HG02970 (cell line): ENCODE data around the gene PRSS57.
"Not testable (repeated sequence)": the region's sequence is repeated elsewhere in the genome, so short reads cannot be mapped to it uniquely, and the experiment has no call there.

Experiments used
- ATAC-seq: cut with Tn5 transposase; IDR thresholded peaks from one replicate; pipeline ENCODE4 v1.9.1; 2021; ENCODE audit warnings: mild to moderate bottlenecking, moderate library complexity, moderate number of reproducible peaks; ENCODE audit not compliant: unreplicated experiment, low FRiP score

PRSS57 gene

DNA sequence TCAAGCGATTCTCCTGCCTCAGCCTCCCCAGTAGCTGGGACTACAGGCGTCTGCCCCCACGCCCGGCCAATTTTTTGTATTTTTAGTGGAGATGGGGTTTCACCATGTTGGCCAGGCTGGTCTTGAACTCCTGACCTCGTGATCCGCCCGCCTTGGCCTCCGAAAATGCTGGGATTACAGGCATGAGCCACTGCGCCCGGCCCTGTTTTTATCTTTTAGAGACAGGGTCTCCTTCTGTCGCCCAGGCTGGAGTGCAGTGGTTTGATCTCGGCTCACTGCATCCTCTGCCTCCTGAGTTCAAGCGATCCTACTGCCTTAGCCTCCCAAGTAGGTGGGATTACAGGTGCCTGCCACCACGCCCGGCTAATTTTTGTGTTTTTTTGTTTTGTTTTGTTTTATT, 3.3 kb upstream of the PRSS57 start:
- not testable (repeated sequence) for ATAC-seq

DNA sequence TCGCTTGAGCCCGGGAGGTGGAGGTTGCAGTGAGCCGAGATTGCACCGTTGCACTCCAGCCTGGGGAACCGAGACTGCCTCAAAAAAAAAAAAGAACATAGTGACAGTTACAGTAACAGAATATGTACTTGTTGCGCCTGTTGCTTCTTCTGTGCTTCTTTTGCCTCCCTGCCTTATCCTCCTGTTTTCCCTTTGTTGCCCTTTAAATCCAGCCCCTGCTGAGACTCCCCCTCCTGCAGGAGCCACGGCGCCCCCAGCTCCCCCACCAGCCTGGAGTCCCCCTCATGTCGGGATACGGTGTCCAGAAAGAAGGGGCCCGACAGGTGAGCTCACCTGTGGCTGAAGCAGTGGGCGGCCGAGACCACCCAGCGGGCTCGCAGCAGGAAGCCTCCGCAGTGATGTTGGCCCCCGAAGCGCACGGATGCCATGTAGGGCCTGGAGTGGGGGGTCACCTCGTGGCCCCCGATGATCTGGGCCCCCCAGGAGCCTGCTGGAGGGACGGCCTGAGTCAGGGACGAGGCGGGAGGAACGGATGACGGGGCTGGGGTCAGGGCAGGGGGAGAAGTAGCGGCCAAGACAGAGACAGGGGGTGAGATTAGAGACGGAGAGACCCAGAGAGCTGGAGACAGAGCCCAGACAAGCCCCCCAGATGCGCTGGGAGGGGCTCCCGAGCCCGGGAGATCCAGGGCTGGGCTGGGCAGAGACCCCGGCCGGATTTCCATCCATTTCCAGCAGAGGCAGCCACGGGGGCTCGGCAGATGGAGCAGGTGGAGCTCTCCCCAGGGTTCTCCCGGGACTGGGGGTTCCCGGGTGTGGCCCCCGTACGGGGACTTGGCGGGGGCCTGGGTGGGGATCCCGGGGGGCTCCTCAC, 536 bp downstream of the PRSS57 start:
- ATAC-seq, result no peak

DNA sequence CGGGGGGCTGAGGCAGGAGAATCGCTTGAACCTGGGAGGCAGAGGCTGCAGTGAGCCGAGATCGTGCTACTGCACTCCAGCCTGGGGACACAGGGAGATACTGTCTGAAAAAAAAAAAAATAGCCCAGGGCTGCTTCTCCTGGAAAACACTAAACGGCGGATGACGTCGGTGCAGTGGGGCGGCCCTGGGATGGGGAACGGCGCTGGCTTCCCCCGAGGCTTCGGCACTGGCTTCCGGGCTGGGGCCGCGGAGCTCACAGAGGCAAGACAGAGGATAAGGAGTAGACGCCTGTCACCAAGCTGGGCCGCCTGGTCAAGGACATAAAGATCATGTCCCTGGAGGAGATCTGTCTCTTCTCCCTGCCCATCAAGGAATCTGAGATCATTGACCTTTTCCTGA, 5.0 kb downstream of the PRSS57 start:
- ATAC-seq, result no peak

DNA sequence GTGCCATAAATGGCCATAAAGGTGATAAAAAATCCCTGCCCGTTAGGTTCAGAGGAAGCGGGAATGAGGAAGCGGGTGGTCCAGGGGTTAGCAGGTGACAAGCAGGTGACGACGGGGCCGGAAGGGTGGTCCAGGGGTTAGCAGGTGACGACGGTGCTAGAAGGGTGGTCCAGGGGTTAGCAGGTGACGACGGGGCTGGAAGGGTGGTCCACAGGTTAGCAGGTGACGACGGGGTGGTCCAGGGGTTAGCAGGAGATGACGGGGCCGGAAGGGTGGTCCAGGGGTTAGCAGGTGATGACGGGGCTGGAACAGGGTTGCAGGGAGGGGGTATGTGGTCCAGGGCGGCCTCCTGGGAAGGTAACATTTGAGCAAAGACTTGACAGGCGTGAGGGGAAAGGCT, 6.3 kb downstream of the PRSS57 start:
- ATAC-seq, result no peak

DNA sequence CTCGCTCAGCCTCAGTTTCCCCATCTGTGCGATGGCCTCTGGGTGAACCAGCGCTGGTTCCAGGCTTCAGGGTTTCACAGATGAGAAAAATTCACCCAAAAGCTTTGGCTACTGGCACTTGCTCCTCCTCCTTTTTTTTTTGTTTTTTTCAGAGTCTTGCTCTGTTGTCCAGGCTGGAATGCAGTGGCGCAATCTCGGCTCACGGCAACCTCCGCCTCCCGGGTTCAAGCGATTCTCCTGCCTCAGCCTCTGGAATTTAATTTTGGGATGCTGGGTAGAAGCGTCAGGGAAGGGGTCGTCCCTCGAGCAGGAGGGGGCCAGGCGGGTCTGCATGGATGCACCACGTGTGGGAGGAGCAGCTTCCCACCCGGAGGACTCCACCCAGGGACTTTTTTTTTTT, 7.0 kb downstream of the PRSS57 start:
- ATAC-seq, result no peak

DNA sequence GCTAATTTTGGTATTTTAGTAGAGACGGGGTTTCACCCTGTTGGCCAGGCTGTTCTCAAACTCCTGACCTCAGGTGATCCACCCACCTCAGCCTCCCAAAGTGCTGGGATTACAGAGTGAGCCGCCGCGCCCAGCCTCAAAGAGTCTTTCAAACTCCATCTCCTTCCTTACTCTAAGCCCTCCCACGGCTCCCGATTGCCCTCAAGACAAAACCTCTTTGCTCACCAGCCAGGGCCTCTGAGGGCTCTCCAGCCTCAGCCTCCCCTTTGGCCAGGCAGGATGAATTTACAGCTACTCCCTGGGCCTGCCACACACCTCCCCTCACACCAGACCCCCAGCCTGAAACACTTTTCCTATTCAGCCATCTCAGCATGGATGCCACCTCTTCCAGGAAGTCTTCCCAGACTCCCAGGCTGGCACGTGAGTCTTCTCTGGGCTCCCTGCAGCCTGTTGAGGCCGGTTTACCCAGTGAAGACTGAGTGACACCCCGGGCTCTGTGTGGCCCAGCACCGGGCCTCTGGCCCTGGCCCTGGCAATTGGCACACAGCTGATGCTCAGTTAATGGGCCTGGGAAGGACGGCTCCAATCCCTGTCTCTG, 7.6 kb downstream of the PRSS57 start:
- ATAC-seq, result no peak

DNA sequence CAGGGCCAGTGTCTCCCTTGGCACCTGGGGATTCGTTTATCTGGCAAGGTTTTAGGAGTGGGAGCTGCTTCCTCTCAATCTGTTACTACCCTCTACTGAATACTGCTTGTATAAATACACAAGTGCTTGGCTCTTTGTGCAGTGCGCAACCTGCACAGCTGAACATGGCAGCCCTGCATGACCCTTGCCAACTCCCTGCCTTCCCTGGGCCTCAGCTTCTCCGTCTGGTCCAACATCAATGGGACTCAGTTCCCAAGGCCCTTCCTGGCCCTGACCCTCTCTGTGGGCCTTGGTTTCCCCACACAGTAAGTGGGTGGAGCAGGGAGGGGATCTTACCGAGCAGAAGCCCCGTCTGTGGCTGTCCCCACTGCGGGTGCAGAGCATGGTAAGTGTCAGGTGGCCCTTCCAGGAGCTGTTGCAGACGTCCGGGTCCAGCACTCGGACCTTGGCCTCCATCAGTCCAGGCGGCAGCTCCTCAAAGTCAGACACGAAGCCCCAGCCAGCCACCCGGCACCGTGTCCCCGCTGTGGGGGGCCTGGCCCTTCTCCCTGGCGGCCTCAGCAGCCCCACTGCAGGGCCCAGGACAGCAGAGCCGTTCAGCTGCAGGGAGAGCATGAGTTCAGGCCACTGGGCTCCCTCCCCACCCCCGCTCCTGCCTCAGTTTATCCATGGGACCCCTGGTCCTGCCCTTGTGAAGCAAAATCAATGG, 8.5 kb downstream of the PRSS57 start:
- ATAC-seq, result no peak

DNA sequence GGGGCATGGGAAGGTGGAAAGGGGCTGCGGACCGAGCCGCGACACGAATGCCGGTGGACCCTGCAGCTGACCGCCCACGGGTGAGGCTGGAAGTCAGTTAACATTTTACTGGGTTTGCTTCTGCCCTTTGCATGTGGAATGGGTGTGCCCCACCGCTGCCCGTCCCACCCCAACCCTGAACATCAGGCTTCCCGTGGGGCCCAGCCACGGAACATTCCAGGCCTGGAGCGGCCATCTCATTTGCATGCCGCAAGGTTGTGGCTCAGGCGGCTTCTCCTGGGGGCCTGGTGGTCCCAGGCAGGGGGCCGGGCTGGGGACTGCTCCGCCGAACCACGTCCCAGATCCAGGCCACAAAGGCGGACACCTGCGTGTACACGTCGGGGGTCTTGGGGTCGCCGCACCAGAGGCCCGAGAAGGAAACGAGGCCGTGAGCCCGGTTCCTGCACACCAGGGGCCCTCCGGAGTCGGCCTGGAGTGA, 9.8 kb downstream of the PRSS57 start:
- ATAC-seq, result no peak

DNA sequence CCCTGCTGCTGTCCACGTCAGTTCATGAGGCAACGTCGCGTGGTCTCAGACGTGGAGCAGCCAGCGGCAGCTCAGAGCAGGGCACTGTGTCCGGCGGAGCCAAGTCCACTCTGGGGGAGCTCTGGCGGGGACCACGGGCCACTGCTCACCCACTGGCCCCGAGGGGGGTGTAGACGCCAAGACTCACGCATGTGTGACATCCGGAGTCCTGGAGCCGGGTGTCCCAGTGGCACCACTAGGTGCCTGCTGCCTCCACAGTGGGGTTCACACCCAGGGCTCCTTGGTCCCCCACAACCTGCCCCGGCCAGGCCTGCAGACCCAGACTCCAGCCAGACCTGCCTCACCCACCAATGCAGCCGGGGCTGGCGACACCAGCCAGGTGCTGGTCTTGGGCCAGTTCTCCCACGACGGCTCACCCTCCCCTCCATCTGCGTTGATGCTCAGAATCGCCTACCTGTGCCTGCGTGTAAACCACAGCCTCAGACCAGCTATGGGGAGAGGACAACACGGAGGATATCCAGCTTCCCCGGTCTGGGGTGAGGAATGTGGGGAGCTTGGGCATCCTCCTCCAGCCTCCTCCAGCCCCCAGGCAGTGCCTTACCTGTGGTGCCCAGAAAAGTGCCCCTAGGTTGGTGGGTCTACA, 12.5 kb downstream of the PRSS57 start:
- no peak for ATAC-seq

DNA sequence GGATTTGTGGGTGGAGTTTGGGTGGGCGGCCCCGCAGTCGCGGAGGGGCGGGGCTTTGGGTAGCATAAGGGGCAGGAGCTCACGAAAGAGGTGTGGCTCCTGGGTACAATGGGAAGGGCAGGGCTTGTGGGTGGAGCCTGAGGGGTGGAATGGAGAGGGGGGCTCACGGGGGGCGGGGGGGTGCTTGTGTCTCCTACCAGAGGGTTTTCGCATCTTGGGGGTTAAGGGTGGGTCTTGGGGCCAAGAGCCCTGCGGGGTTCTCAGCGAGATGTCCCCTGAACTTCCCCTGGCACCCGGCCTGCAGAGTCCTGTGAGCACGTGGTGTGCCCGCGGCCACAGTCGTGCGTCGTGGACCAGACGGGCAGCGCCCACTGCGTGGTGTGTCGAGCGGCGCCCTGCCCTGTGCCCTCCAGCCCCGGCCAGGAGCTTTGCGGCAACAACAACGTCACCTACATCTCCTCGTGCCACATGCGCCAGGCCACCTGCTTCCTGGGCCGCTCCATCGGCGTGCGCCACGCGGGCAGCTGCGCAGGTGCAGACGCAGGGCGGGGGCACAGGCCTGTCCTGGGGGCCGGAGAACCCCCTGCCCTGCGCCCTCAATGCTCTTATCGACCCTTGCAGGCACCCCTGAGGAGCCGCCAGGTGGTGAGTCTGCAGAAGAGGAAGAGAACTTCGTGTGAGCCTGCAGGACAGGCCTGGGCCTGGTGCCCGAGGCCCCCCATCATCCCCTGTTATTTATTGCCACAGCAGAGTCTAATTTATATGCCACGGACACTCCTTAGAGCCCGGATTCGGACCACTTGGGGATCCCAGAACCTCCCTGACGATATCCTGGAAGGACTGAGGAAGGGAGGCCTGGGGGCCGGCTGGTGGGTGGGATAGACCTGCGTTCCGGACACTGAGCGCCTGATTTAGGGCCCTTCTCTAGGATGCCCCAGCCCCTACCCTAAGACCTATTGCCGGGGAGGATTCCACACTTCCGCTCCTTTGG, 13.9 kb downstream of the PRSS57 start:
- no peak for ATAC-seq

DNA sequence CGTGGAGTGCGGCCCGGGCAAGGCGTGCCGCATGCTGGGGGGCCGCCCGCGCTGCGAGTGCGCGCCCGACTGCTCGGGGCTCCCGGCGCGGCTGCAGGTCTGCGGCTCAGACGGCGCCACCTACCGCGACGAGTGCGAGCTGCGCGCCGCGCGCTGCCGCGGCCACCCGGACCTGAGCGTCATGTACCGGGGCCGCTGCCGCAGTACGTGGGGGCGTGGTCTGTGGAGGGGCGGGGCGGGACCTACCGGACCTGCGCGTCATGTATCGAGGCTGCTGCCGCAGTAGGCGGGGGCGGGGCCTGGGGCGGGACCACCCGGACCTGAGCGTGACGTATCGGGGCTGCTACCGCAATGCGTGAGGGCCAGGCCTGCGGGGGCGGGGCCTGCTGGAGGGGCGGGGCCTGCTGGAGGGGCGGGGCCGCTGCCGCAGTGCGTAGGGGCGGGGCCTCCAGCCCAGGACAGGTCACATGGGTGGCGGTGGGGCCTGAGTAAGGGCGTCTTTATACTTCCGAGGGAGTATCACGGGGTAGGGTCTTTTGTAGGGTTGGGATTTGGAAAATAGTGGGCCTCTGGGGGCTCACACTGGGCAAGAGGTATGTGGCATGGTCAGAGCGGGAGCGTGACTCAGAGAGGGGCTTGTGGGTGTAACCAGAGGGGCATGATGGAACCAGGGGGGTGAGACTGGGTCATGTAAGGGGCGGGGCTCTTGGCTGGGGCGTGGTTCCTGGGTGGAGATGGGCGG, 14.8 kb downstream of the PRSS57 start:
- peak; percentile 72 for ATAC-seq

DNA sequence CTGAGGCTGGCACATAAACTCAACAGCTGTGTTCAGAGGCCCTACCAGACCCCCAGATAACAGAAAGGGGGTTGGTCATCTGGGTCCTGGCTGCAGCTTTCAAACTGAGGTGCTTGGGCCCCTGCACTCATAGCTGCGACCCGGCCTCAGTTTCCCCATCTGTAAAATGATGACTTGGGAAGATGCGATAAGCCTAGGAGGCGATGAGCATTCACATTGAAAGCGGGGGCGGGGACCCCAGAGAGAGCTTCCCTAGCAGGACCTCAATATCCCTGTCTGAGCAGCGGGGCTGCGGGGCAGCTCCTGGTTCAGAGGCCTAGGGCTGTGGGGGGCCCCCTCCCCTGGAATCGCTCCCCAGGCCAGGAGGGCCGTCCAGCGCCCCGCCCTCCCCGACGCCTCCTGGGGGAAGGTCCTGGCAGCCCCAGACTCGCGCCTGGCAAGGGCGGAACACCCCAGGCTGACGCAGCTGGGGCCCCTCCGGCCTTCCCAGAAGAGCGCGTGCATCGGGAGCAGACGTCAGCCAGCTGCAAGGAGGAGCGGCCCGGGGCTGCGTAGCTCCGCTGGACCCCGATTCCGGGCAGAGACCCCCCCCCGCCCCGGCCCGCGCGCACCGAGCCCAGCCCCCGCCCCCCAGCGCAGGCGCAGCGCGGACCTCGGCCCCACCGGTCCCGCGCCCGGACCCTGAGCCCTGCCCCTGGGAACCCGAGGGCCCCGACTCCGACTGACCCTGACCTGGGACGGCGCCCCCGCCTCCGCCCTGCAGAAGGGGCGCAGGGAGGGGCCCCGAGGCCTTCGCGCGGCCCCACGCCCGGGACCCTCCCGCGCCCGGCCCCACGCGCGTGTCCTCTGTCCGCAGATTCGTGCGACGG, 15.6 kb downstream of the PRSS57 start:
- peak; percentile 26 for ATAC-seq

DNA sequence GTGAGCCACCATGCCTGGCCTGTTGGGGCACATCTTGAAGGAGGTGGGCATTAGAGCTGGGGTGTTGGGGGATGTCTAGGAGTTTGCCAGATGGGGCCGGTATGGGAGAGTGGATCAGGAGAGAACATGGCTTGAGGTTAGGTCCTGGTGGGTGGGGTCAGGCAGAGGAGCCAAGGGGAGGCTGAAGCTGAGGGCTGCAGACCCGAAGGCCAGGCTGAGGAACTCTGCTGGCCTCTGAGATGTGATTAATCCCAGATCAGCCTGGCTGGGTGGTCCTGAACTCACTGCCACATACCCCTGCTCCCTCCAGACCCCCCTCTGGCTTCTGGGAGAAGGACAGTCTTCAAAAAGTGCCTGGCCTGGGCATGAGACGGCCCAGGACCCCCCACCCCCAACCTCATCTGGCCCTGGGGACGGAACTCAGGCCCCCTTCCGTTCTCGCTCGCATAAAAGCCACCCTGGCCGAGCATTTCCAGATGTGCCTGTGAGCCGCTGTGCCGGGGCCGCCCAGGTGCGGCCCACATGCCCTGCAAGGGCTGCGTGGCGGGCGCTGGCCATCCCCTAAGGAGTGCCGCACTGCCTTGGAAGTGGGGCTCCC, 16.4 kb downstream of the PRSS57 start:
- no peak for ATAC-seq

DNA sequence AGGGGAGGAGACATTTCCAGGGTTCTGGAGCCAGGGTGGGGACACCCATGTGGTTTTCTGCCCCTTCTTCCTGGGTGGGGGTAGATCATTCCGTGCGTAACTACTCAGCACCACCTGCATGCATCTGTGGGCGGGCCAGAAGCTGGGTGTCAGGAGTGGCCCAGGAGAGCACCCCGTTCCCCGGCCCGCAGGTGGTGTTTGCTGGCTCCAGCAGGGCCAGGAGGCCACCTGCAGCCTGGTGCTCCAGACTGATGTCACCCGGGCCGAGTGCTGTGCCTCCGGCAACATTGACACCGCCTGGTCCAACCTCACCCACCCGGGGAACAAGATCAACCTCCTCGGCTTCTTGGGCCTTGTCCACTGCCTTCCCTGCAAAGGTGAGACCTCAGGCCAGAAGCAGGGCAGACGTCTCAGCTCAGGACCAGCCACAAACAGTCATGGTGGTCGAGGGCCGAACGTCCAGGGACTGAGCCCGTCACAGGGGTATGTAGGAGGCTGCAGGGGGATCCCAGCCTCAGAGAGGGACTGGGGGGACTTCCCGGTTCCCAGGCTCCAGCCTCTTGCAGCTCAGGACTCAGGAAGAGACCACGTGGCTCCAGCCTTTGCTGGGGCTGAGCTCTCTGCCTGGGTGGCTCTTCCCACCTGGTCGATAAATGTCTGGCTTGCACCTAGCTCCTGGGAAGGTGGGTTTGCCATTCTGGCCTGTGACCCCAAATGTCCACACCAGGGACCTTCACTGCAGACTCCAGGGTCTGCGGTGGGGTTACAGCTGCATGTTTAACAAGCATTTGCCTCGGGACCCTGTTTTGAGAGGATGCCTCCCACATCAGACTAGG, 17.4 kb downstream of the PRSS57 start:
- ATAC-seq, result no peak

DNA sequence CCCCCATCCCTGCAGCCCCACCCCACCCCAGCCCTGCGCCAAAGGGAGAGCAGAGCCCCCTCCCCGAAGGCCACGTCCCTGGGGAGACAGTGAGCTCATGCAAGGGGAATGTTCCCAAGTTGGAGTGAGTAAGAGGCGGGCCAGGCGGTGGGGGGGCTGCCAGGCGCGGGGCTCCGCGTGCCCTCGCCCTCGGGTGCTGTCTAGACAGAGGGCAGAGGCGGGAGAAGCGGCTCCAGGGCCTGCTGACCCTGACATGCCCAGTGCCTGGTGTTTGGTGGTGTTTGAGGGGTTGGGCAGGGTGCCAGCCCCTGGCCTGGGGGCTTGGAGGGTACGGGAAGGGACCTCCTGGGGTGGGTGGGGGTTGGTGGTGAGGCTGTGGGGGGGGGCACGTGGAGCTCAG, 18.1 kb downstream of the PRSS57 start:
- no peak for ATAC-seq

DNA sequence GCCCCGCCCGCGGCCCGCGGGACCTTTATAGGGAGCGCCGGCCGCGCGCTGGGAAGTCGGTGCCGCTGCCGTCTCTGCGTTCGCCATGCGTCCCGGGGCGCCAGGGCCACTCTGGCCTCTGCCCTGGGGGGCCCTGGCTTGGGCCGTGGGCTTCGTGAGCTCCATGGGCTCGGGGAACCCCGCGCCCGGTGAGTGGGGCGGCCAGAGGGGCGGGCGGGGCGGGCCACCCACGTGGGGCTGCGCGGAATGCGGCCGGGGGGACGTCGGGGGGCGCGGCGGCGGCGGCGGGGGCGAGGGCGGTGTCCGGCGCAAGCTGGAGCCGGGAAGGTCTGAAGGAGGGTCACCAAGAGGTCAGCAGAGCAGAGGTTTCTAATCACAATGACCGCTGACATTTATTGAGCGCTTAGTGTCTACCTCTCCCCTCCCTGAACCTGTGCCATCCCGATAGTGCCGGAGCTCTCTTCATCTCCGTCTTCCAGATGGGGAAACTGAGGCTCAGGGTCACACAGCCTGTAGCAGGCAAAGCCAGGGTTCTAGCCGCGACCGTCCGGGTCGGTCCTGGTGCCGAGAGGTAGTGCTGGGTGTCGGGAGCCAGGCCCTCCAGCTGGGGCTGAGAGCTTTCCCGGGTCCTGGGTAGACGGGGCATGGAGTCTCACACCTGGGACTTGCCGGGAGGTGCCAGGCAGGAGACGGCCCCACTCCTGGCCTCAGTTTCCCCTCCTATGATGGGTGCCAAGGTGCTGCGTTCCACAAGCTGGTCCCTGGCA, 18.7 kb downstream of the PRSS57 start, which contains the start of gene FSTL3:
Gene FSTL3 (plus strand): TSS at position 54 of the 767 bp plus-strand sequence. CDS start 32 bp downstream, at position 86.
- no peak for ATAC-seq
